Activated CD8-positive, alpha-beta memory T cell treated with anti-CD3 and anti-CD28 coated beads, Interleukin-2, amount 50 U/mL, for 24 hours (primary cell): ENCODE data around the gene EPO.

ENCODE experiments used
- DNase-seq: peaks from one replicate; pipeline ENCODE4 v3.0.0-alpha.2; 2020; ENCODE audit errors: extremely low read depth

Gene EPO

GRCh38 chr7:100720279-100720670 lies at the start of gene EPO:
TSS of gene EPO (plus strand) at chr7:100720468. CDS start at chr7:100720981, 513 bp downstream.
- DNase-seq: no peak

- no peak for DNase-seq
Measured at GRCh38 chr7:100671353-100672327, 48.6 kb upstream of the EPO start.

- DNase-seq: peak; percentile 98
Measured at GRCh38 chr7:100673302-100673941, 46.8 kb upstream of the EPO start, which contains the start of gene GNB2. TSS of gene GNB2 (plus strand) at chr7:100673740. CDS start at chr7:100676266, 2,526 bp downstream.

- DNase-seq: no peak
Measured at GRCh38 chr7:100673942-100674410, 46.3 kb upstream of the EPO start.

GRCh38 chr7:100674411-100675104 lies 45.7 kb upstream of the EPO start:
- DNase-seq: no peak

- DNase-seq: no peak
Measured at GRCh38 chr7:100675105-100675451, 45.2 kb upstream of the EPO start.

GRCh38 chr7:100675581-100676350 lies 44.5 kb upstream of the EPO start:
- peak; percentile 51 for DNase-seq

- no peak for DNase-seq
Measured at GRCh38 chr7:100676501-100677306, 43.6 kb upstream of the EPO start.

GRCh38 chr7:100677308-100678267 lies 42.7 kb upstream of the EPO start:
- DNase-seq: no peak

- no peak for DNase-seq
Measured at GRCh38 chr7:100678291-100678984, 41.8 kb upstream of the EPO start.

- no peak for DNase-seq
Measured at GRCh38 chr7:100679129-100679926, 40.9 kb upstream of the EPO start.

GRCh38 chr7:100679927-100680575 lies 40.2 kb upstream of the EPO start:
- DNase-seq: no peak

- DNase-seq: no peak
Measured at GRCh38 chr7:100680576-100681271, 39.5 kb upstream of the EPO start.

- DNase-seq: no peak
Measured at GRCh38 chr7:100681491-100682227, 38.6 kb upstream of the EPO start.

- no peak for DNase-seq
Measured at GRCh38 chr7:100682228-100682741, 38.0 kb upstream of the EPO start.
